ENCODE measurements around the gene SPRYD7. TPM values are rescaled to one million over a fixed set of nuclear protein-coding genes. Genes with fewer than 3 reads are reported as not detected.

Gene SPRYD7
- polyA plus RNA-seq, 1 donor (not counting 4 experiments of a cell fraction or from before 2014, with no cell fraction given), result 11.3 TPM

GRCh38 chr13:49914947-49915346 lies 21.2 kb downstream of the SPRYD7 start:
- Histone ChIP-seq H3K9ac (ENCODE audit: control insufficient read depth, extremely low read depth, insufficient read depth, low read length) (no peak overlapping the region), H3K4me2 (ENCODE audit: control insufficient read depth, extremely low read depth, insufficient read depth, low read depth, low read length) (no peak overlapping the region), H3K79me2 (ENCODE audit: control insufficient read depth, insufficient read depth, low read length) (no peaks in the 10 kb centered on the region), H3K9me1 (ENCODE audit: control insufficient read depth, extremely low read depth, insufficient read depth, low read length) (no peaks in the 10 kb centered on the region), H3K36me3 (ENCODE audit: control insufficient read depth in 2 of 2, extremely low read depth in 1 of 2, insufficient read depth in 2 of 2, low read length in 2 of 2) (peaks cover 2 to 8% of the 10 kb centered on the region in 2 experiments), H3K27me3 (ENCODE audit: control insufficient read depth, extremely low read depth, insufficient read depth, low read length) (no peaks in the 10 kb centered on the region), H4K20me1 (ENCODE audit: control insufficient read depth, extremely low read depth, insufficient read depth, low read length) (no peaks in the 10 kb centered on the region), H3K27ac (ENCODE audit: control insufficient read depth, insufficient read depth, low read length) (no peak overlapping the region), H3K4me1 (ENCODE audit: control insufficient read depth, extremely low read depth, insufficient read depth, low read length) (no peaks in the 10 kb centered on the region), H3K4me3 (ENCODE audit: control insufficient read depth in 2 of 3, extremely low read depth in 1 of 3, insufficient read depth in 2 of 3, low read depth in 1 of 3, low read length in 3 of 3) (no peak overlapping the region), H2AFZ (ENCODE audit: control insufficient read depth, low read length) (no peak overlapping the region), H3K9me3 (ENCODE audit: control insufficient read depth, low read depth, low read length) (no peaks in the 10 kb centered on the region)
- TF ChIP-seq EZH2 (IDR thresholded peaks at IDR 0.05; ENCODE audit: low read length) (no peak), CTCF (optimal IDR thresholded peaks at IDR 0.05 in 1 of 3, IDR thresholded peaks at IDR 0.05 in 1 of 3, conservative IDR thresholded peaks at IDR 0.05 in 1 of 3; ENCODE audit: extremely low read depth in 1 of 3, insufficient read depth in 2 of 3, low read length in 3 of 3) (no peak)
- FAIRE-seq (no peak), DNase-seq (ENCODE audit: low read depth, low spot score) (no peak)
- dilution Hi-C loops (cut with MboI; ENCODE audit: extremely low pct_ligation_motif_present, low sequenced_read_pairs), result no loop called here

GRCh38 chr13:49908637-49909036 lies 27.5 kb downstream of the SPRYD7 start:
- no peak overlapping the region for H2AFZ ChIP-seq (ENCODE audit: control insufficient read depth, low read length)
- H3K27me3 ChIP-seq (ENCODE audit: control insufficient read depth, extremely low read depth, insufficient read depth, low read length), result no peaks in the 10 kb centered on the region
- H3K9ac ChIP-seq (ENCODE audit: control insufficient read depth, extremely low read depth, insufficient read depth, low read length), result no peak overlapping the region
- DNase-seq (ENCODE audit: low read depth, low spot score), result no peak
- H3K9me1 ChIP-seq (ENCODE audit: control insufficient read depth, extremely low read depth, insufficient read depth, low read length), result no peaks in the 10 kb centered on the region
- H3K9me3 ChIP-seq (ENCODE audit: control insufficient read depth, low read depth, low read length), result no peaks in the 10 kb centered on the region
- H3K4me1 ChIP-seq (ENCODE audit: control insufficient read depth, extremely low read depth, insufficient read depth, low read length), result no peaks in the 10 kb centered on the region
- no peak overlapping the region for H3K4me2 ChIP-seq (ENCODE audit: control insufficient read depth, extremely low read depth, insufficient read depth, low read depth, low read length)
- dilution Hi-C loops (cut with MboI; ENCODE audit: extremely low pct_ligation_motif_present, low sequenced_read_pairs), result no loop called here
- no peaks in the 10 kb centered on the region for H4K20me1 ChIP-seq (ENCODE audit: control insufficient read depth, extremely low read depth, insufficient read depth, low read length)
- TF ChIP-seq CTCF (optimal IDR thresholded peaks at IDR 0.05 in 1 of 3, IDR thresholded peaks at IDR 0.05 in 1 of 3, conservative IDR thresholded peaks at IDR 0.05 in 1 of 3; ENCODE audit: extremely low read depth in 1 of 3, insufficient read depth in 2 of 3, low read length in 3 of 3), result no peak
- no peak for TF ChIP-seq EZH2 (IDR thresholded peaks at IDR 0.05; ENCODE audit: low read length)
- H3K79me2 ChIP-seq (ENCODE audit: control insufficient read depth, insufficient read depth, low read length), result no peaks in the 10 kb centered on the region
- H3K36me3 ChIP-seq (ENCODE audit: control insufficient read depth in 2 of 2, extremely low read depth in 1 of 2, insufficient read depth in 2 of 2, low read length in 2 of 2), result peaks cover 0 to 2% of the 10 kb centered on the region in 2 experiments
- no peak overlapping the region for H3K4me3 ChIP-seq (ENCODE audit: control insufficient read depth in 2 of 3, extremely low read depth in 1 of 3, insufficient read depth in 2 of 3, low read depth in 1 of 3, low read length in 3 of 3)
- no peak for FAIRE-seq
- no peak overlapping the region for H3K27ac ChIP-seq (ENCODE audit: control insufficient read depth, insufficient read depth, low read length)

Data from keratinocyte (primary cell).